Thoracic aorta (tissue), 2 donors: Measurements from ENCODE around the gene NCL. TPM values are rescaled to one million over a fixed set of nuclear protein-coding genes. Genes with fewer than 3 reads are reported as not detected.
A peak's percentile ranks its signal among the peaks of the same experiment; 100 is the strongest.

ENCODE experiments used
- ATAC-seq: fragments of 150-250 bp; one replicate; pipeline ENCODE4 v1.8.0; 2017; ENCODE audit warnings: low read depth; ENCODE audit not compliant: insufficient number of reproducible peaks, low FRiP score
- DNase-seq: peaks from one replicate; pipeline ENCODE4 v3.0.0-alpha.2; 2020; ENCODE audit warnings: low spot score
- H3K27ac ChIP-seq, 2 donors: fragments of 200-600 bp; sonication (generic); 1 replicate in 1 of 2; 2 replicates in 1 of 2; pipeline ENCODE4 v1.5.1; 2016; ENCODE audit warnings: mild to moderate bottlenecking in 2 of 2, moderate library complexity in 2 of 2
- H3K27me3 ChIP-seq: fragments of 200-600 bp; sonication (generic); replicated peaks from 2 replicates; pipeline ENCODE4 v1.6.0; 2016; ENCODE audit warnings: mild to moderate bottlenecking; ENCODE audit not compliant: insufficient read depth
- H3K36me3 ChIP-seq: fragments of 200-600 bp; sonication (generic); one replicate; pipeline ENCODE4 v1.5.1; 2016
- H3K4me1 ChIP-seq, 2 donors: fragments of 200-600 bp; sonication (generic); 1 replicate in 1 of 2; 2 replicates in 1 of 2; pipeline versions ENCODE4 v1.5.1 to v1.6.0; 2016; ENCODE audit warnings: low read depth in 2 of 2, mild to moderate bottlenecking in 1 of 2; ENCODE audit not compliant: control insufficient read depth in 1 of 2
- H3K4me3 ChIP-seq: fragments of 200-600 bp; sonication (generic); 2 replicates; pipeline ENCODE4 v1.5.1; 2016; ENCODE audit warnings: mild to moderate bottlenecking
- H3K9me3 ChIP-seq: fragments of 200-600 bp; sonication (generic); 2 replicates; pipeline ENCODE4 v1.5.1; 2016
- total RNA-seq, 2 donors: library from RNA; depleted of rRNA; stranded (reverse); fragments of >200 nt; gene quantifications; one replicate each; pipeline versions ENCODE4 v1.1.0 to v1.2.3, GENCODE V29; 2016
- TF ChIP-seq, protein P1 (sequence below): fragments of 200-600 bp; sonication (generic); IDR thresholded peaks from one replicate; pipeline ENCODE4 v1.5.1; 2019; ENCODE audit warnings: antibody characterized with exemption

Gene NCL
- total RNA-seq, 2 donors from 2014 or later: 80.4 to 210 TPM

DNA sequence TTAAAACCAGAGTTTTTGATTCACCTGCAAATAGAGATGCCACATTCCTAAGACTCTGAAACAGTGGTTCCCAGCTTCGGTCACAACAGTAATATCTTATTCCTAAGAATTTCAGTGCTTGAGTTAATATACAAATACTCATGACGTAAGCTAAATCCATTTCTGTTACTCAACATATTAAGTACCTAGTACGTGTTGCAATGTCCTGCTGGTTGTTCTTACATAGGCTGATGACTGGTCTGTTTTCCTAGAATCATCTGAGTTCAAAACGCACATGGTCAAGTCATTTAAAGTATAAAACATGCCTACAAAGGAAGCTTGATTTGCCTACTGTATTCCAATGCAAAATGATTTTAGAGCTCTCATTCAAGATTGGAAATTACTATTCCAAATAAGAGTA lies 7.2 kb downstream of the NCL start:
- no peaks in the 10 kb centered on the region for H3K27me3 ChIP-seq
- H3K4me1 ChIP-seq: peaks cover under 1 to 7% of the 10 kb centered on the region in 2 donors
- TF ChIP-seq, protein P1, sequence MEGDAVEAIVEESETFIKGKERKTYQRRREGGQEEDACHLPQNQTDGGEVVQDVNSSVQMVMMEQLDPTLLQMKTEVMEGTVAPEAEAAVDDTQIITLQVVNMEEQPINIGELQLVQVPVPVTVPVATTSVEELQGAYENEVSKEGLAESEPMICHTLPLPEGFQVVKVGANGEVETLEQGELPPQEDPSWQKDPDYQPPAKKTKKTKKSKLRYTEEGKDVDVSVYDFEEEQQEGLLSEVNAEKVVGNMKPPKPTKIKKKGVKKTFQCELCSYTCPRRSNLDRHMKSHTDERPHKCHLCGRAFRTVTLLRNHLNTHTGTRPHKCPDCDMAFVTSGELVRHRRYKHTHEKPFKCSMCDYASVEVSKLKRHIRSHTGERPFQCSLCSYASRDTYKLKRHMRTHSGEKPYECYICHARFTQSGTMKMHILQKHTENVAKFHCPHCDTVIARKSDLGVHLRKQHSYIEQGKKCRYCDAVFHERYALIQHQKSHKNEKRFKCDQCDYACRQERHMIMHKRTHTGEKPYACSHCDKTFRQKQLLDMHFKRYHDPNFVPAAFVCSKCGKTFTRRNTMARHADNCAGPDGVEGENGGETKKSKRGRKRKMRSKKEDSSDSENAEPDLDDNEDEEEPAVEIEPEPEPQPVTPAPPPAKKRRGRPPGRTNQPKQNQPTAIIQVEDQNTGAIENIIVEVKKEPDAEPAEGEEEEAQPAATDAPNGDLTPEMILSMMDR: no peak
- no peaks in the 10 kb centered on the region for H3K9me3 ChIP-seq
- ATAC-seq (no peak), DNase-seq (no peak)
- H3K27ac ChIP-seq: no peak overlapping the region
- H3K4me3 ChIP-seq: no peak overlapping the region
- H3K36me3 ChIP-seq: peaks cover 80% of the 10 kb centered on the region

DNA sequence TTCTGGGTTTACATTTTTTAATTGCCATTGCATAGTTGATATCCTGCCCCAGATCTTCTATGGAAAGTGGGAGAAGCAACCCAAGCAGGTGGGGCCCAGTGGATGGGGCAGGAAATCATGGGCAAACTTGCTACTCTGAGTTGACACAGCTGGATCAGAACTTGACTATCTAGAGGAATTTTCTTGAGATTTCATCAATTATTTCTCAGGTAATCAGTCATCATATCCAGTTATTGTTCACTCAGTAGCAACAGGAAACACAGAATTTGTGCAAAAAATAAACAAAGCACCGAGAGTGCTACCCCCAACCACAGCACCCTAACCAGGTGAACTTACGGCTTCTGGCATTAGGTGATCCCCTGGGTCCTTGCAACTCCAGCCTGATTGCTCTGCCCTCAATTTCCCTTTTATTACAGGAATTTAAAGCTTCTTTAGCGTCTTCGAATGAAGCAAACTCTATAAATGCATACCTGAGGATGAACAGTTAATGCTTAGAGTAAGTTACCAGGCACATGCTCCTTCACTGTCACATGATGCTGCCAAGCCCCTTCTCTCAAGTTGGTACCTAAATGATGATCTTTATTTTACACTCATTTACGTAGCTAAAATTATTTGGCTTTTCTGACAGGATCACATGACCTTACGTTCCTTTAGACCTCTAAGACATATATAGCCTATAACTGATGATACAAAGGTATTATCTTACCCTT lies 7.8 kb downstream of the NCL start:
- H3K27me3 ChIP-seq: no peaks in the 10 kb centered on the region
- no peak overlapping the region for H3K4me3 ChIP-seq
- peaks cover 74% of the 10 kb centered on the region for H3K36me3 ChIP-seq
- DNase-seq (no peak), ATAC-seq (no peak)
- TF ChIP-seq, protein P1: no peak
- H3K27ac ChIP-seq: no peak overlapping the region
- H3K4me1 ChIP-seq: peaks cover 0 to under 1% of the 10 kb centered on the region in 2 donors
- no peaks in the 10 kb centered on the region for H3K9me3 ChIP-seq

GRCh38 chr2:231455890-231456289 lies 8.4 kb downstream of the NCL start:
- ATAC-seq: no peak
- H3K36me3 ChIP-seq: peaks cover 70% of the 10 kb centered on the region
- no peak for DNase-seq

GRCh38 chr2:231455222-231455621 lies 9.1 kb downstream of the NCL start:
- no peak for DNase-seq
- Histone ChIP-seq H3K4me1 (no peaks in the 10 kb centered on the region), H3K9me3 (no peaks in the 10 kb centered on the region), H3K27me3 (no peaks in the 10 kb centered on the region), H3K36me3 (peaks cover 63% of the 10 kb centered on the region), H3K4me3 (no peak overlapping the region), H3K27ac (no peak overlapping the region)
- TF ChIP-seq, protein P1: no peak
- no peak for ATAC-seq

More at GRCh38 chr2:231455890-231456289, 8.4 kb downstream of the NCL start:
- H3K27me3 ChIP-seq: no peaks in the 10 kb centered on the region
- TF ChIP-seq, protein P1: no peak
- no peak overlapping the region for H3K27ac ChIP-seq
- no peak overlapping the region for H3K4me3 ChIP-seq
- H3K4me1 ChIP-seq: no peaks in the 10 kb centered on the region
- H3K9me3 ChIP-seq: no peaks in the 10 kb centered on the region

GRCh38 chr2:231454361-231454791 lies 9.9 kb downstream of the NCL start:
- Histone ChIP-seq H3K4me1 (no peaks in the 10 kb centered on the region), H3K9me3 (no peaks in the 10 kb centered on the region), H3K27me3 (no peaks in the 10 kb centered on the region), H3K27ac (peak overlapping the region in 1 of 2 donors; percentile 11), H3K4me3 (no peak overlapping the region), H3K36me3 (peaks cover 55% of the 10 kb centered on the region)
- no peak for ATAC-seq
- TF ChIP-seq, protein P1: no peak
- no peak for DNase-seq
